ENCODE results near the gene MALRD1.

- no peak for TF ChIP-seq CTCF (IDR thresholded peaks at IDR 0.05)
- TF ChIP-seq REST (IDR thresholded peaks at IDR 0.05; ENCODE audit: insufficient read depth in 1 of 2, low read depth in 2 of 2, low read length in 1 of 2) = no peak
- no peak for TF ChIP-seq TCF7L2 (IDR thresholded peaks at IDR 0.05; ENCODE audit: low read depth, low read length)
Measured at GRCh38 chr10:19058046-19058445, 9.4 kb downstream of the MALRD1 start.

All from Panc1 (cell line).